Fibroblast of mammary gland (primary cell): ENCODE measurements around the gene NDFIP2.

Source experiments
- DNase-seq: peaks from one replicate; pipeline ENCODE4 v3.0.0-alpha.2; 2010; ENCODE audit warnings: low read depth
- H3K4me3 ChIP-seq: 2 replicates; pipeline ENCODE4 v1.5.1; 2011; ENCODE audit warnings: low read depth, mild to moderate bottlenecking, low read length, moderate library complexity; ENCODE audit not compliant: control insufficient read depth
- TF ChIP-seq, protein P1 (sequence below): conservative IDR thresholded peaks from 2 replicates; pipeline ENCODE4 v1.5.1; 2011; ENCODE audit warnings: low read depth, low read length, inconsistent platforms; ENCODE audit not compliant: control insufficient read depth, insufficient read depth

NDFIP2 gene

DNA sequence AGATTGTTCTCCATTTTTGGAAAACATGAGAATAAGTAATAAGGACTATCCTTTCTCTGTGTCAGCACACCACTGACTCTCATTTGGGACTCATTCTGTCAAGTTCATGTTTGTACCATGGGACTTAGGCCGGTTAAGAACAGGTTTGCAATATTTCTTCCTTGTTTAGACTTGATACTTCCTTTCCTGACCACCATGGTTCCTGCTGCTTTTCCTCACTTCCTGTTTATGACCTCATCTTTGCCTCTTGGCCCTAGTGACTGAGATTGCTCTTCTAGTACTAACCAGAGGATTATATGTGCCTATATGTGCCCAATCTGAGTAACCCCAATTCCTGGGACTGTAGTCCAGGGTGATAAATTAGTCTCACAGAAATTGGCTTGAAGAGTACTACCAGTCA, 32.5 kb upstream of the NDFIP2 start:
- no peak overlapping the region for H3K4me3 ChIP-seq
- DNase-seq, result peak; percentile 17
- TF ChIP-seq, protein P1, sequence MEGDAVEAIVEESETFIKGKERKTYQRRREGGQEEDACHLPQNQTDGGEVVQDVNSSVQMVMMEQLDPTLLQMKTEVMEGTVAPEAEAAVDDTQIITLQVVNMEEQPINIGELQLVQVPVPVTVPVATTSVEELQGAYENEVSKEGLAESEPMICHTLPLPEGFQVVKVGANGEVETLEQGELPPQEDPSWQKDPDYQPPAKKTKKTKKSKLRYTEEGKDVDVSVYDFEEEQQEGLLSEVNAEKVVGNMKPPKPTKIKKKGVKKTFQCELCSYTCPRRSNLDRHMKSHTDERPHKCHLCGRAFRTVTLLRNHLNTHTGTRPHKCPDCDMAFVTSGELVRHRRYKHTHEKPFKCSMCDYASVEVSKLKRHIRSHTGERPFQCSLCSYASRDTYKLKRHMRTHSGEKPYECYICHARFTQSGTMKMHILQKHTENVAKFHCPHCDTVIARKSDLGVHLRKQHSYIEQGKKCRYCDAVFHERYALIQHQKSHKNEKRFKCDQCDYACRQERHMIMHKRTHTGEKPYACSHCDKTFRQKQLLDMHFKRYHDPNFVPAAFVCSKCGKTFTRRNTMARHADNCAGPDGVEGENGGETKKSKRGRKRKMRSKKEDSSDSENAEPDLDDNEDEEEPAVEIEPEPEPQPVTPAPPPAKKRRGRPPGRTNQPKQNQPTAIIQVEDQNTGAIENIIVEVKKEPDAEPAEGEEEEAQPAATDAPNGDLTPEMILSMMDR, result no peak

DNA sequence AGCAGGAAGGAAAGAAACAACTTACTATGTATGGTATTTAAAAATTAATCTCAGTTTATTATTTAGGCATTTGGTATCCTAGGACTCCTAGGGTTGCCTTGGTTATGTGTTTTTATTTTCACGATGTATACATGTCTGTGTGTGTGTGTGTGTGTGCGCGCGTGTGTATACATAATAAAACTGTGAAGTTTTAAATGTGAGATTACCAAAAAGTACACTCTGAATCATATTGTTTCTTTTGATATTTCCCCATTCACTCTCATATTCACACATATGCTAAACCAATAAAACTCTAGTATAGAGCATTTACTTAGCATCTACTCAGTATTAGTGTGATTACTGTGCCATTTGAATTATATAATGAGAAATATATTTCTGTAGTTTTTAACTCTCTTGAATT, 30.8 kb upstream of the NDFIP2 start:
- H3K4me3 ChIP-seq, result no peak overlapping the region
- TF ChIP-seq, protein P1, result no peak

DNA sequence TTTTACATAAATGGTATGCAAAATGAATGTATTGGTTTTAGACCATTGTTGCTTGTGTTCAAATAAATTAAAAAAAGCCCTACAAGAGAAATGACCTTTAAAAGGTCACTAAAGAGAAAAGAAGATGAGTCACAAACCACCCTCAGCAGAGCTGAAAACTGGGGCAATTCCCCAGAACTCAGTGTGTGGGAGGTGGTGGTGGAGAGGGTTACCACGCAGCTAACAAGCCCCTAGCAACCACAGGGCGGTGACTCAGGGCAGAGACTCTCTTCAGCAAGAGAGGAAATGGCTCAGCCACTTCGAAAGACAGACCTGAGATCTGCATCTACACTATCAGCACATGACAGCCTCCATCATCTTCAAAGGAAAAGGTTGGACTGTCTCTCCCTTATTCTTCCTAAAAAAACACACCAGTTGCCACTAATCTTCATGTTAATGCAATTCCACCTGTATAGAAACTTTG, 29.4 kb upstream of the NDFIP2 start:
- peak; percentile 96 for DNase-seq
- TF ChIP-seq, protein P1, result no peak
- no peak overlapping the region for H3K4me3 ChIP-seq

More for the DNA sequence above, 30.8 kb upstream of the NDFIP2 start:
- no peak for DNase-seq

DNA sequence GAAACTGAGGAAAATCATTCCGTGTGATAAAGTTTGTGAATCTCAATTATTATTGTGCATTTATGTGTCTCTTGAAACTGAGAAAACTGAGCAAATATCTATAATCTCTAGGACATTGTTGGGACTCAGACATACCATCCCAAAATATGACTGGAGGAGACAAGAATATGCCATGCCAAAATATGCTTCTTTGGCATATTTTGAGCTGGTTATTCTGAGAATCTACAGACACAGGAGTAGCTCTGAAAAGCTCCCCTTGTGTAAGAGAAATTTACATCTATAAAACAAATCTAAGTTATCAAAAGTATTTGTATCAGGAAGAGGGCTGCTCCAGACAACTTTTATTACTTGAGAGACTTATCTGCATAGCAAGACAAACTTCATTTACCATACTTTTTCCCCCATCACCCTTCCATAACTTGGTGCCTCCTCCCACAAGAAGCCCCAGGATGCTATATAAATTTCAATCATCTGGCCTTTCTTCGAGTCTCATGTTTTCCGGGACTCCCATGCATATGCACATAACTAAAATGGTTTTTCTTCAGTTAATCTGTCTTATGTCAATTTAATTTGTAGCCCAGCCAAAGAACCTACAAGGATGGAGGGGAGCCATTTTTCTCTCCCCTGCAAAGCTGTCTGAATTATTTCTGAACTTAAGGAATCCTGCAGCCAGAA, 28.6 kb upstream of the NDFIP2 start:
- TF ChIP-seq, protein P1, result no peak
- no peak overlapping the region for H3K4me3 ChIP-seq
- no peak for DNase-seq

DNA sequence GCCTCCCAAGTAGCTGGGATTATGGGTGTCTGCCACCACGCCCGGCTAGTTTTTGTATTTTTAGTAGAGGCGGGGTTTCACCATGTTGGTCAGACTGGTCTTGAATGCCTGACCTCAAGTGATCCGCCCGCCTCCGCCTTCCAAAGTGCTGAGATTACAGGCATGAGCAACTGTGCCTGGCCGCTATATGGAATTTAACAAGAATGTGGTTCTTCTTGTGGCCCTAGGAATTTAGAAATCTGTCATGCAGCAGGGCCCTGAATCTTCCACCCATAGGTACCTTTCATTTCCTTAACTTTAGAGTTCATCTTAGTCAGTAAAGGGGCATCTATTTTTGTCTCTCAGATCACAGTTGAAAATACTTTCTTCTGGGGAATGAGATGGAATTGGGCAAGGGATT, 25.6 kb upstream of the NDFIP2 start:
- H3K4me3 ChIP-seq, result no peak overlapping the region
- peak; percentile 30 for DNase-seq
- TF ChIP-seq, protein P1, result no peak

DNA sequence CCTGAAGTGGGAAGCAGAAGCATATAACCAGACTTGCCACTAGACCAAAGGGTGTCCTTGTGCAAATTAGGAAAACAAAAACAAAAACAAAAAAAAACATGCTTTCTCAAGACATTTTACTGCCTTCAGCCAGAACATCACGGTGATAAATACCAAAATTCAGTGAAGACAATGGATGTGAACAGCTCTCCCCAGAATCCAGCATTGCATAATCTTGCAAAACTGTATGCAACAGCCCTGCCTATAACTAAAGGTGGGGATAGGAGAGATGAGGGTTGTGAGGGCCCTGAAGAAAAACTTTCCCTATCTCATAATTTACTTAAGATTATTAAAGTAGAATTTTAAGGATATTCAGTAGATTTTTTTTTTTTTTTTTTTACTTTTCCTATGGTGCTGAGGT, 24.9 kb upstream of the NDFIP2 start:
- H3K4me3 ChIP-seq, result no peak overlapping the region
- TF ChIP-seq, protein P1, result no peak
- no peak for DNase-seq
